Measurements from ENCODE around the gene ADRB2.

ADRB2 gene

GRCh38 chr5:148805326-148806290, 20.8 kb upstream of the ADRB2 start:
- DNase-seq, result no peak

GRCh38 chr5:148806520-148806931, 19.9 kb upstream of the ADRB2 start:
- DNase-seq, result no peak

GRCh38 chr5:148807851-148808250, 18.6 kb upstream of the ADRB2 start:
- peak; percentile 9 to 30 for DNase-seq

GRCh38 chr5:148808864-148809642, 17.4 kb upstream of the ADRB2 start:
- DNase-seq, result peak; percentile 29 to 50

- DNase-seq, result no peak
Measured at GRCh38 chr5:148809781-148810524, 16.5 kb upstream of the ADRB2 start.

GRCh38 chr5:148810823-148811222, 15.6 kb upstream of the ADRB2 start:
- no peak for DNase-seq

GRCh38 chr5:148811756-148812155, 14.7 kb upstream of the ADRB2 start:
- no peak for DNase-seq

- DNase-seq, result no peak
Measured at GRCh38 chr5:148815086-148815485, 11.3 kb upstream of the ADRB2 start.

- DNase-seq, result no peak
Measured at GRCh38 chr5:148815578-148815977, 10.8 kb upstream of the ADRB2 start.

- no peak for DNase-seq
Measured at GRCh38 chr5:148816357-148816756, 10.1 kb upstream of the ADRB2 start.

GRCh38 chr5:148816782-148817181, 9.6 kb upstream of the ADRB2 start:
- DNase-seq, result no peak

GRCh38 chr5:148817606-148818005, 8.8 kb upstream of the ADRB2 start:
- DNase-seq, result no peak

- DNase-seq, result no peak
Measured at GRCh38 chr5:148820461-148821395, 5.7 kb upstream of the ADRB2 start.

- DNase-seq, result no peak
Measured at GRCh38 chr5:148823871-148824270, 2.5 kb upstream of the ADRB2 start.

GRCh38 chr5:148825716-148826052, 727 bp upstream of the ADRB2 start:
- DNase-seq, result no peak

GRCh38 chr5:148826739-148827070, 294 bp downstream of the ADRB2 start:
- no peak for DNase-seq

- DNase-seq, result no peak
Measured at GRCh38 chr5:148827723-148828122, 1.3 kb downstream of the ADRB2 start.

- peak in 1 of 2 experiments; percentile 49 for DNase-seq
Measured at GRCh38 chr5:148828511-148829247, 2.3 kb downstream of the ADRB2 start.

GRCh38 chr5:148829248-148829594, 2.8 kb downstream of the ADRB2 start:
- DNase-seq, result no peak

GRCh38 chr5:148829734-148830133, 3.3 kb downstream of the ADRB2 start:
- no peak for DNase-seq

GRCh38 chr5:148830211-148830610, 3.8 kb downstream of the ADRB2 start:
- DNase-seq, result no peak
